ENCODE results near the gene WDR74. TPM values are rescaled to one million over a fixed set of nuclear protein-coding genes. Genes with fewer than 3 reads are reported as not detected.
"Not testable (repeated sequence)": the region's sequence is repeated elsewhere in the genome, so short reads cannot be mapped to it uniquely, and the experiment has no call there.

Gene WDR74
- total RNA-seq, 2 donors from 2014 or later, result 15.8 to 40.0 TPM

GRCh38 chr11:62875698-62876478 lies 36.5 kb upstream of the WDR74 start:
- intact Hi-C loops (cut with DNase I), result no loop called here
- no peaks in the 10 kb centered on the region for H3K27me3 ChIP-seq

GRCh38 chr11:62874851-62875250 lies 35.5 kb upstream of the WDR74 start:
- H3K4me1 ChIP-seq, result peaks cover 46% of the 10 kb centered on the region
- H3K36me3 ChIP-seq (replicated peaks in 1 of 2; ENCODE audit: insufficient read depth in 1 of 2, low read depth in 2 of 2), result peaks cover 0 to 2% of the 10 kb centered on the region in 2 donors
- 96 to 97% methylated on average over 7 of the region's 7 CpGs for WGBS, 2 donors
- no peak overlapping the region for H3K27ac ChIP-seq
- no peaks in the 10 kb centered on the region for H3K27me3 ChIP-seq
- ATAC-seq, result no peak
- no peak overlapping the region for H3K4me3 ChIP-seq
- TF ChIP-seq CTCF (IDR thresholded peaks at IDR 0.05) (no peak), POLR2A (IDR thresholded peaks at IDR 0.05) (no peak)
- intact Hi-C loops (cut with DNase I), result no loop called here
- no peak for DNase-seq
- no peaks in the 10 kb centered on the region for H3K9me3 ChIP-seq

More at GRCh38 chr11:62875698-62876478, 36.5 kb upstream of the WDR74 start:
- DNase-seq, result peak in 1 of 4 donors; percentile 33
- Histone ChIP-seq H3K36me3 (replicated peaks in 1 of 2; ENCODE audit: insufficient read depth in 1 of 2, low read depth in 2 of 2) (peaks cover 0 to 2% of the 10 kb centered on the region in 2 donors), H3K9me3 (no peaks in the 10 kb centered on the region), H3K4me1 (peaks cover 53% of the 10 kb centered on the region), H3K4me3 (no peak overlapping the region), H3K27ac (peak overlapping the region in 3 of 4 donors; percentile 33 to 98 (median 67))
- 56 to 61% methylated on average over 6 to 7 of the region's 7 CpGs for WGBS, 2 donors
- ATAC-seq, result no peak
- TF ChIP-seq CTCF (IDR thresholded peaks at IDR 0.05) (peak in 1 of 7 experiments; percentile 2), POLR2A (IDR thresholded peaks at IDR 0.05) (no peak)

GRCh38 chr11:62865635-62866034 lies 26.2 kb upstream of the WDR74 start:
- no peaks in the 10 kb centered on the region for H3K36me3 ChIP-seq (replicated peaks in 1 of 2; ENCODE audit: insufficient read depth in 1 of 2, low read depth in 2 of 2)
- intact Hi-C loops (cut with DNase I), result no loop called here
- no peak for DNase-seq

DNA sequence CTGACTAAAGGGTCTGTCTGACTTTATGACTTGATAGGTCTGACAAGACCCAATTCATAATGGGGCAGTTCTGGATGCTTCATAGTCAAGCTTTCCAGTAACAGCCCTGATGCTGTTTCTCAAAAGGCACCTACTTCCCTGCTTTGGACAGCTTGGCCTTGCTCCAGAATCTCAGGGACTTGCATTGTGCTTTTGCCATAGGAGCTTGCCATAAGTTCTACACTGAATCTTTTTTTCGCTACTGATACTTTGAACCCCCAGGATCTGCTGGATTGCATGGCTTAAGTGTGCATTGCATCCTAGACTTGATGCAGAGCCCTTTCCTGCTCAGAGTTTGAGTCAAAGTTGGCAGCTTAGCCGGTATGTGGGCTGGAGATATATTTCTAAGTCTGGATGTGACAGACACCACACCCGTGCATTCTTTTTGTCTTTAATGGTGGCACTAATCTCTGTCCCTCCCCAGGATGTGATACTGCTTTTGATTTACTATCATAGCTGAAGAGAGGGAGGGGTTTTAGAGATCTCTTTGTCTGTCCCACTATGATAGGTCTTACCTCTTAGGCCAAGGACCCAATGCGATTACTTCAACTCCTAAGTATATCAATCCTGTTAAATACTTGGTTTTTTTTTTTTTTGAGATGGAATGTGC lies 24.4 kb upstream of the WDR74 start:
- intact Hi-C loops (cut with DNase I), result no loop called here
- no peaks in the 10 kb centered on the region for H3K27me3 ChIP-seq
- ATAC-seq (no peak), DNase-seq (no peak)
- no peak overlapping the region for H3K4me3 ChIP-seq
- H3K4me1 ChIP-seq, result peaks cover 22% of the 10 kb centered on the region
- TF ChIP-seq CTCF (IDR thresholded peaks at IDR 0.05) (no peak), POLR2A (IDR thresholded peaks at IDR 0.05) (no peak)
- no peaks in the 10 kb centered on the region for H3K9me3 ChIP-seq
- H3K27ac ChIP-seq, result no peak overlapping the region
- WGBS, 2 donors, result 64 to 72% methylated on average over 4 of the region's 4 CpGs
- no peaks in the 10 kb centered on the region for H3K36me3 ChIP-seq (replicated peaks in 1 of 2; ENCODE audit: insufficient read depth in 1 of 2, low read depth in 2 of 2)

More at GRCh38 chr11:62865635-62866034, 26.2 kb upstream of the WDR74 start:
- TF ChIP-seq CTCF (IDR thresholded peaks at IDR 0.05) (no peak), POLR2A (IDR thresholded peaks at IDR 0.05) (no peak)
- Histone ChIP-seq H3K4me1 (peaks cover 9% of the 10 kb centered on the region), H3K27ac (no peak overlapping the region), H3K4me3 (no peak overlapping the region), H3K9me3 (no peaks in the 10 kb centered on the region), H3K27me3 (no peaks in the 10 kb centered on the region)
- 70 to 74% methylated on average over 6 of the region's 6 CpGs for WGBS, 2 donors
- ATAC-seq, result no peak

- H3K36me3 ChIP-seq (replicated peaks in 1 of 2; ENCODE audit: insufficient read depth in 1 of 2, low read depth in 2 of 2); H3K4me3 ChIP-seq; H3K27ac ChIP-seq; ATAC-seq; DNase-seq; H3K9me3 ChIP-seq; intact Hi-C loops (cut with DNase I); H3K27me3 ChIP-seq: not testable (repeated sequence)
- H3K4me1 ChIP-seq, result peaks cover 40% of the 10 kb centered on the region
- 89 to 90% methylated on average over 14 to 16 of the region's 16 CpGs for WGBS, 2 donors
Measured at GRCh38 chr11:62861564-62862192, 22.3 kb upstream of the WDR74 start.

Data from body of pancreas (tissue), 4 donors.